PFSK-1 (cell line): ENCODE measurements around the gene ATP8B1.

Experiments
- FOXP2 ChIP-seq: optimal IDR thresholded peaks from 2 replicates; pipeline ENCODE3; 2011; ENCODE audit warnings: borderline replicate concordance, control low read depth, inconsistent platforms; ENCODE audit not compliant: insufficient read depth; ENCODE audit errors: extremely low read length, extremely low read depth
- POLR2AphosphoS5 ChIP-seq: IDR thresholded peaks from 2 replicates; pipeline ENCODE4 v1.6.1; 2012; ENCODE audit warnings: low read depth, mild to moderate bottlenecking, control low read depth, low read length, moderate library complexity
- REST ChIP-seq, 2 experiments: IDR thresholded peaks; 2 replicates each; pipeline versions ENCODE4 v1.6.1 to v1.8.0; 2011 to 2012; ENCODE audit warnings: low read depth in 2 of 2, low read length in 2 of 2, control low read depth in 1 of 2, inconsistent platforms in 1 of 2, mild to moderate bottlenecking in 1 of 2, moderate library complexity in 1 of 2; ENCODE audit not compliant: insufficient read depth in 1 of 2
- SIN3A ChIP-seq: IDR thresholded peaks from 2 replicates; pipeline ENCODE4 v1.6.1; 2012; ENCODE audit warnings: mild to moderate bottlenecking, low read length, moderate library complexity, borderline replicate concordance; ENCODE audit not compliant: insufficient read depth
- TAF1 ChIP-seq: IDR thresholded peaks from 2 replicates; pipeline ENCODE4 v1.6.1; 2012; ENCODE audit warnings: low read length, control low read depth, borderline replicate concordance; ENCODE audit not compliant: insufficient read depth

Gene ATP8B1

GRCh38 chr18:57780706-57781347, 22.3 kb downstream of the ATP8B1 start:
- TF ChIP-seq SIN3A (no peak), POLR2AphosphoS5 (no peak), REST (IDR thresholded peaks at IDR 0.05; ENCODE audit: insufficient read depth in 1 of 2, low read depth in 2 of 2, low read length in 2 of 2) (no peak), TAF1 (no peak), FOXP2 (no peak)

GRCh38 chr18:57780318-57780705, 22.8 kb downstream of the ATP8B1 start:
- TF ChIP-seq FOXP2 (peak; percentile 33), TAF1 (no peak), POLR2AphosphoS5 (peak; percentile 53), SIN3A (peak; percentile 87), REST (IDR thresholded peaks at IDR 0.05; ENCODE audit: insufficient read depth in 1 of 2, low read depth in 2 of 2, low read length in 2 of 2) (peak in 1 of 2 experiments; percentile 62; a peak in 1 of 4 replicates)

GRCh38 chr18:57776767-57777166, 26.3 kb downstream of the ATP8B1 start:
- no peak for TF ChIP-seq TAF1
- TF ChIP-seq REST (IDR thresholded peaks at IDR 0.05; ENCODE audit: insufficient read depth in 1 of 2, low read depth in 2 of 2, low read length in 2 of 2): no peak
- no peak for TF ChIP-seq POLR2AphosphoS5
- TF ChIP-seq FOXP2: no peak

GRCh38 chr18:57776354-57776753, 26.8 kb downstream of the ATP8B1 start:
- no peak for TF ChIP-seq REST (IDR thresholded peaks at IDR 0.05; ENCODE audit: insufficient read depth in 1 of 2, low read depth in 2 of 2, low read length in 2 of 2)
- TF ChIP-seq FOXP2: no peak
- TF ChIP-seq TAF1: no peak
- TF ChIP-seq POLR2AphosphoS5: no peak

GRCh38 chr18:57775937-57776336, 27.2 kb downstream of the ATP8B1 start:
- TF ChIP-seq FOXP2: no peak
- TF ChIP-seq REST (IDR thresholded peaks at IDR 0.05; ENCODE audit: insufficient read depth in 1 of 2, low read depth in 2 of 2, low read length in 2 of 2): no peak
- no peak for TF ChIP-seq TAF1
- TF ChIP-seq POLR2AphosphoS5: no peak
- no peak for TF ChIP-seq SIN3A
